HL-60 (cell line): ENCODE measurements around the gene OR2M3.

Source experiments
- POLR2AphosphoS5 ChIP-seq: IDR thresholded peaks from 2 replicates; pipeline ENCODE4 v1.6.1; 2012; ENCODE audit warnings: low read depth
- REST ChIP-seq: IDR thresholded peaks from 2 replicates; pipeline ENCODE4 v1.6.1; 2012; ENCODE audit warnings: low read depth; ENCODE audit not compliant: insufficient replicate concordance
- TF ChIP-seq, protein P1 (sequence below): IDR thresholded peaks from one replicate; pipeline ENCODE4 v1.5.1; 2011; ENCODE audit warnings: low read length, control low read depth, inconsistent platforms; ENCODE audit not compliant: insufficient read depth

- TF ChIP-seq, protein P1, sequence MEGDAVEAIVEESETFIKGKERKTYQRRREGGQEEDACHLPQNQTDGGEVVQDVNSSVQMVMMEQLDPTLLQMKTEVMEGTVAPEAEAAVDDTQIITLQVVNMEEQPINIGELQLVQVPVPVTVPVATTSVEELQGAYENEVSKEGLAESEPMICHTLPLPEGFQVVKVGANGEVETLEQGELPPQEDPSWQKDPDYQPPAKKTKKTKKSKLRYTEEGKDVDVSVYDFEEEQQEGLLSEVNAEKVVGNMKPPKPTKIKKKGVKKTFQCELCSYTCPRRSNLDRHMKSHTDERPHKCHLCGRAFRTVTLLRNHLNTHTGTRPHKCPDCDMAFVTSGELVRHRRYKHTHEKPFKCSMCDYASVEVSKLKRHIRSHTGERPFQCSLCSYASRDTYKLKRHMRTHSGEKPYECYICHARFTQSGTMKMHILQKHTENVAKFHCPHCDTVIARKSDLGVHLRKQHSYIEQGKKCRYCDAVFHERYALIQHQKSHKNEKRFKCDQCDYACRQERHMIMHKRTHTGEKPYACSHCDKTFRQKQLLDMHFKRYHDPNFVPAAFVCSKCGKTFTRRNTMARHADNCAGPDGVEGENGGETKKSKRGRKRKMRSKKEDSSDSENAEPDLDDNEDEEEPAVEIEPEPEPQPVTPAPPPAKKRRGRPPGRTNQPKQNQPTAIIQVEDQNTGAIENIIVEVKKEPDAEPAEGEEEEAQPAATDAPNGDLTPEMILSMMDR = no peak
- TF ChIP-seq POLR2AphosphoS5 = no peak
- no peak for TF ChIP-seq REST
Observed at GRCh38 chr1:248225537-248225936, 28.5 kb downstream of the OR2M3 start.
